ENCODE results near the gene ZNF525. TPM values are rescaled to one million over a fixed set of nuclear protein-coding genes. Genes with fewer than 3 reads are reported as not detected.

The ZNF525 gene
- total and polyA plus RNA-seq, 2 of the 13 experiments (the other 11 are each of a cell fraction or from before 2014, with no cell fraction given), result 3.4 to 8.7 TPM

DNA sequence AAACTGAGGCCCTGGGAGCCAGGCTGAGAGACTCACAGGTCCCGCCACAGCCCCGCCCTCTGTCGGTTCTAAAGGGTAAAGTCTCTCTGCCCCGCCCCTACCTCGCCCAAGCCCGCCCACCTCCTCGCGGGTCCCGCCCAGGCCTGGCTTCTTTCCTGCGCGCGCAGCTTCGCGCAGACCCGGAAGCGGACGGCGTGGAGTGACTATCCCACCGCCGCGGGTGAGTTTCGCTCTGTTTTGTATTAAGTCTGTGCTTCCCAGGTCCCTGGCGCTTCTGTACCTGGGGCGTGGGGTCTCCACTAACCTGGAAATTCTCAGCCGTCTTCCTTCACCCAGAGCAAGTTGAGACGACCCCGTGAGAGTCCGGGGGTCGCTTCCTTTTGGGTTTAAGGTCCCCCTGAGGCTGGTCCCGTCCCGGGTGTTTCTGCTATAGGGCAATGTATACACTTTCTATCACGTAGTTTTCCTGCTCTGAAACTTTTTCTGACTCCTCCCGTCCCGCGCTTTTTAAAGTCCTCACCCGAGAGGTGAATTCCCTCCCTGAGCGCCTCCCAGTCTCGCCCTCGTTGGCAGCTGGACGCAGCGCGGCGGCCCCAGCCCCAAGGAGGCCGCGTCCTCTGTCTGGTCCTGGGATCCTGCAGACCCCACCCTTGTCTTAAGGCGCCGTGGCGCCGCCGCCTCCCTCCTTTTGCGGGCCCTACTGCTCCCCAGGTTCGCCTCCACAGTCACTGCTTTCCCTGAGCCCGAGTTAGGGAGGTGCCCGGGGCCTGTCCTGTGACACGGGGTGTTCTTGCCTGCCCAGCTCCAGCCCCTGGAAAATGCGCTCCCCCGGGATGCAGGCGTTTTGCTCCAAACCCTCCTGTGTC, 29.7 kb downstream of the ZNF525 start, which contains the start of gene ZNF765 (continued):
- TF ChIP-seq, protein P1, sequence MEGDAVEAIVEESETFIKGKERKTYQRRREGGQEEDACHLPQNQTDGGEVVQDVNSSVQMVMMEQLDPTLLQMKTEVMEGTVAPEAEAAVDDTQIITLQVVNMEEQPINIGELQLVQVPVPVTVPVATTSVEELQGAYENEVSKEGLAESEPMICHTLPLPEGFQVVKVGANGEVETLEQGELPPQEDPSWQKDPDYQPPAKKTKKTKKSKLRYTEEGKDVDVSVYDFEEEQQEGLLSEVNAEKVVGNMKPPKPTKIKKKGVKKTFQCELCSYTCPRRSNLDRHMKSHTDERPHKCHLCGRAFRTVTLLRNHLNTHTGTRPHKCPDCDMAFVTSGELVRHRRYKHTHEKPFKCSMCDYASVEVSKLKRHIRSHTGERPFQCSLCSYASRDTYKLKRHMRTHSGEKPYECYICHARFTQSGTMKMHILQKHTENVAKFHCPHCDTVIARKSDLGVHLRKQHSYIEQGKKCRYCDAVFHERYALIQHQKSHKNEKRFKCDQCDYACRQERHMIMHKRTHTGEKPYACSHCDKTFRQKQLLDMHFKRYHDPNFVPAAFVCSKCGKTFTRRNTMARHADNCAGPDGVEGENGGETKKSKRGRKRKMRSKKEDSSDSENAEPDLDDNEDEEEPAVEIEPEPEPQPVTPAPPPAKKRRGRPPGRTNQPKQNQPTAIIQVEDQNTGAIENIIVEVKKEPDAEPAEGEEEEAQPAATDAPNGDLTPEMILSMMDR (CRISPR knock-in tag; IDR thresholded peaks at IDR 0.05), result peak; percentile 65
- TF ChIP-seq FOSL2 (CRISPR knock-in tag; IDR thresholded peaks at IDR 0.05) (0 out of 2 replicates have a peak, but pooled peaks have one; percentile 15), KDM5B (CRISPR knock-in tag; IDR thresholded peaks at IDR 0.05; ENCODE audit: borderline replicate concordance) (no peak), POLR2G (IDR thresholded peaks at IDR 0.05; ENCODE audit: low read depth, low read length) (peak; percentile 88), ZNF737 (CRISPR knock-in tag; IDR thresholded peaks at IDR 0.05; ENCODE audit: borderline replicate concordance) (no peak), SALL1 (CRISPR knock-in tag; IDR thresholded peaks at IDR 0.05) (0 out of 2 replicates have a peak, but pooled peaks have one; percentile 24), POLR2A (IDR thresholded peaks at IDR 0.05; ENCODE audit: insufficient read depth in 1 of 2, low read depth in 2 of 2, low read length in 2 of 2) (peak; percentile 60 to 80; a peak in 3 of 4 replicates), CREB1 (IDR thresholded peaks at IDR 0.05) (no peak), CREB1 (CRISPR knock-in tag; IDR thresholded peaks at IDR 0.05) (no peak)
- TF ChIP-seq, protein P2, sequence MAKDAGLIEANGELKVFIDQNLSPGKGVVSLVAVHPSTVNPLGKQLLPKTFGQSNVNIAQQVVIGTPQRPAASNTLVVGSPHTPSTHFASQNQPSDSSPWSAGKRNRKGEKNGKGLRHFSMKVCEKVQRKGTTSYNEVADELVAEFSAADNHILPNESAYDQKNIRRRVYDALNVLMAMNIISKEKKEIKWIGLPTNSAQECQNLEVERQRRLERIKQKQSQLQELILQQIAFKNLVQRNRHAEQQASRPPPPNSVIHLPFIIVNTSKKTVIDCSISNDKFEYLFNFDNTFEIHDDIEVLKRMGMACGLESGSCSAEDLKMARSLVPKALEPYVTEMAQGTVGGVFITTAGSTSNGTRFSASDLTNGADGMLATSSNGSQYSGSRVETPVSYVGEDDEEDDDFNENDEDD (CRISPR knock-in tag; IDR thresholded peaks at IDR 0.05; ENCODE audit: borderline replicate concordance), result 0 out of 2 replicates have a peak, but pooled peaks have one; percentile 9
- TF ChIP-seq, protein P3, sequence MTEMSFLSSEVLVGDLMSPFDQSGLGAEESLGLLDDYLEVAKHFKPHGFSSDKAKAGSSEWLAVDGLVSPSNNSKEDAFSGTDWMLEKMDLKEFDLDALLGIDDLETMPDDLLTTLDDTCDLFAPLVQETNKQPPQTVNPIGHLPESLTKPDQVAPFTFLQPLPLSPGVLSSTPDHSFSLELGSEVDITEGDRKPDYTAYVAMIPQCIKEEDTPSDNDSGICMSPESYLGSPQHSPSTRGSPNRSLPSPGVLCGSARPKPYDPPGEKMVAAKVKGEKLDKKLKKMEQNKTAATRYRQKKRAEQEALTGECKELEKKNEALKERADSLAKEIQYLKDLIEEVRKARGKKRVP (CRISPR knock-in tag; IDR thresholded peaks at IDR 0.05), result 0 out of 4 replicates have a peak, but pooled peaks of 1 of the 2 experiments have one; percentile 14
- TF ChIP-seq, protein P4, sequence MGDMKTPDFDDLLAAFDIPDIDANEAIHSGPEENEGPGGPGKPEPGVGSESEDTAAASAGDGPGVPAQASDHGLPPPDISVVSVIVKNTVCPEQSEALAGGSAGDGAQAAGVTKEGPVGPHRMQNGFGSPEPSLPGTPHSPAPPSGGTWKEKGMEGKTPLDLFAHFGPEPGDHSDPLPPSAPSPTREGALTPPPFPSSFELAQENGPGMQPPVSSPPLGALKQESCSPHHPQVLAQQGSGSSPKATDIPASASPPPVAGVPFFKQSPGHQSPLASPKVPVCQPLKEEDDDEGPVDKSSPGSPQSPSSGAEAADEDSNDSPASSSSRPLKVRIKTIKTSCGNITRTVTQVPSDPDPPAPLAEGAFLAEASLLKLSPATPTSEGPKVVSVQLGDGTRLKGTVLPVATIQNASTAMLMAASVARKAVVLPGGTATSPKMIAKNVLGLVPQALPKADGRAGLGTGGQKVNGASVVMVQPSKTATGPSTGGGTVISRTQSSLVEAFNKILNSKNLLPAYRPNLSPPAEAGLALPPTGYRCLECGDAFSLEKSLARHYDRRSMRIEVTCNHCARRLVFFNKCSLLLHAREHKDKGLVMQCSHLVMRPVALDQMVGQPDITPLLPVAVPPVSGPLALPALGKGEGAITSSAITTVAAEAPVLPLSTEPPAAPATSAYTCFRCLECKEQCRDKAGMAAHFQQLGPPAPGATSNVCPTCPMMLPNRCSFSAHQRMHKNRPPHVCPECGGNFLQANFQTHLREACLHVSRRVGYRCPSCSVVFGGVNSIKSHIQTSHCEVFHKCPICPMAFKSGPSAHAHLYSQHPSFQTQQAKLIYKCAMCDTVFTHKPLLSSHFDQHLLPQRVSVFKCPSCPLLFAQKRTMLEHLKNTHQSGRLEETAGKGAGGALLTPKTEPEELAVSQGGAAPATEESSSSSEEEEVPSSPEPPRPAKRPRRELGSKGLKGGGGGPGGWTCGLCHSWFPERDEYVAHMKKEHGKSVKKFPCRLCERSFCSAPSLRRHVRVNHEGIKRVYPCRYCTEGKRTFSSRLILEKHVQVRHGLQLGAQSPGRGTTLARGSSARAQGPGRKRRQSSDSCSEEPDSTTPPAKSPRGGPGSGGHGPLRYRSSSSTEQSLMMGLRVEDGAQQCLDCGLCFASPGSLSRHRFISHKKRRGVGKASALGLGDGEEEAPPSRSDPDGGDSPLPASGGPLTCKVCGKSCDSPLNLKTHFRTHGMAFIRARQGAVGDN (CRISPR knock-in tag; IDR thresholded peaks at IDR 0.05), result peak; percentile 69
- TF ChIP-seq, protein P5, sequence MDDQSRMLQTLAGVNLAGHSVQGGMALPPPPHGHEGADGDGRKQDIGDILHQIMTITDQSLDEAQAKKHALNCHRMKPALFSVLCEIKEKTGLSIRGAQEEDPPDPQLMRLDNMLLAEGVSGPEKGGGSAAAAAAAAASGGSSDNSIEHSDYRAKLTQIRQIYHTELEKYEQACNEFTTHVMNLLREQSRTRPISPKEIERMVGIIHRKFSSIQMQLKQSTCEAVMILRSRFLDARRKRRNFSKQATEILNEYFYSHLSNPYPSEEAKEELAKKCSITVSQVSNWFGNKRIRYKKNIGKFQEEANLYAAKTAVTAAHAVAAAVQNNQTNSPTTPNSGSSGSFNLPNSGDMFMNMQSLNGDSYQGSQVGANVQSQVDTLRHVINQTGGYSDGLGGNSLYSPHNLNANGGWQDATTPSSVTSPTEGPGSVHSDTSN (CRISPR knock-in tag; IDR thresholded peaks at IDR 0.05; ENCODE audit: borderline replicate concordance), result 0 out of 2 replicates have a peak, but pooled peaks have one; percentile 59
- TF ChIP-seq, protein P6, sequence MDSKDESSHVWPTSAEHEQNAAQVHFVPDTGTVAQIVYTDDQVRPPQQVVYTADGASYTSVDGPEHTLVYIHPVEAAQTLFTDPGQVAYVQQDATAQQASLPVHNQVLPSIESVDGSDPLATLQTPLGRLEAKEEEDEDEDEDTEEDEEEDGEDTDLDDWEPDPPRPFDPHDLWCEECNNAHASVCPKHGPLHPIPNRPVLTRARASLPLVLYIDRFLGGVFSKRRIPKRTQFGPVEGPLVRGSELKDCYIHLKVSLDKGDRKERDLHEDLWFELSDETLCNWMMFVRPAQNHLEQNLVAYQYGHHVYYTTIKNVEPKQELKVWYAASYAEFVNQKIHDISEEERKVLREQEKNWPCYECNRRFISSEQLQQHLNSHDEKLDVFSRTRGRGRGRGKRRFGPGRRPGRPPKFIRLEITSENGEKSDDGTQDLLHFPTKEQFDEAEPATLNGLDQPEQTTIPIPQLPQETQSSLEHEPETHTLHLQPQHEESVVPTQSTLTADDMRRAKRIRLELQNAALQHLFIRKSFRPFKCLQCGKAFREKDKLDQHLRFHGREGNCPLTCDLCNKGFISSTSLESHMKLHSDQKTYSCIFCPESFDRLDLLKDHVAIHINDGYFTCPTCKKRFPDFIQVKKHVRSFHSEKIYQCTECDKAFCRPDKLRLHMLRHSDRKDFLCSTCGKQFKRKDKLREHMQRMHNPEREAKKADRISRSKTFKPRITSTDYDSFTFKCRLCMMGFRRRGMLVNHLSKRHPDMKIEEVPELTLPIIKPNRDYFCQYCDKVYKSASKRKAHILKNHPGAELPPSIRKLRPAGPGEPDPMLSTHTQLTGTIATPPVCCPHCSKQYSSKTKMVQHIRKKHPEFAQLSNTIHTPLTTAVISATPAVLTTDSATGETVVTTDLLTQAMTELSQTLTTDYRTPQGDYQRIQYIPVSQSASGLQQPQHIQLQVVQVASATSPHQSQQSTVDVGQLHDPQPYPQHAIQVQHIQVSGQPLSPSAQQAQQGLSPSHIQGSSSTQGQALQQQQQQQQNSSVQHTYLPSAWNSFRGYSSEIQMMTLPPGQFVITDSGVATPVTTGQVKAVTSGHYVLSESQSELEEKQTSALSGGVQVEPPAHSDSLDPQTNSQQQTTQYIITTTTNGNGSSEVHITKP (CRISPR knock-in tag; IDR thresholded peaks at IDR 0.05; ENCODE audit: low read depth), result peak; percentile 69

Data from HepG2 (cell line).